Neural cell (in vitro differentiated cells): ENCODE measurements around the gene ASPA. TPM values are rescaled to one million over a fixed set of nuclear protein-coding genes. Genes with fewer than 3 reads are reported as not detected.
"Not testable (repeated sequence)": the region's sequence is repeated elsewhere in the genome, so short reads cannot be mapped to it uniquely, and the experiment has no call there.

Source experiments
- H2AFZ ChIP-seq: fragments of 200-600, 300-800 bp; sonication (generic), shearing (Covaris generic); 2 replicates; pipeline ENCODE4 v1.6.0; 2014; ENCODE audit warnings: low read depth, mild to moderate bottlenecking, antibody characterized with exemption, low read length, moderate library complexity
- H3F3A ChIP-seq: fragments of 200-600 bp; shearing (Covaris generic); 2 replicates; pipeline ENCODE4 v1.6.1; 2016; ENCODE audit warnings: mild to moderate bottlenecking, moderate library complexity, mixed read lengths, antibody characterized with exemption, low read length; ENCODE audit not compliant: insufficient read depth, poor library complexity, severe bottlenecking
- H3K27ac ChIP-seq: fragments of 200-600, 300-800 bp; sonication (generic), shearing (Covaris generic); 2 replicates; pipeline ENCODE4 v1.5.1; 2014; ENCODE audit warnings: mild to moderate bottlenecking, low read length, moderate library complexity
- H3K27me3 ChIP-seq: fragments of 300-800, 200-600 bp; sonication (generic), shearing (Covaris generic); 2 replicates; pipeline ENCODE4 v1.6.0; 2014; ENCODE audit warnings: mild to moderate bottlenecking, low read depth, low read length, moderate library complexity; ENCODE audit not compliant: insufficient read depth
- H3K36me3 ChIP-seq: fragments of 300-800, 200-600 bp; sonication (generic), shearing (Covaris generic); 2 replicates; pipeline ENCODE4 v1.5.1; 2014; ENCODE audit warnings: mild to moderate bottlenecking, antibody characterized with exemption, low read length, moderate library complexity; ENCODE audit not compliant: insufficient read depth
- H3K4me2 ChIP-seq: fragments of 300-800, 200-600 bp; sonication (generic), shearing (Covaris generic); 2 replicates; pipeline ENCODE4 v1.6.0; 2014; ENCODE audit warnings: mild to moderate bottlenecking, low read length
- H3K4me3 ChIP-seq: fragments of 300-800, 200-600 bp; sonication (generic), shearing (Covaris generic); 2 replicates; pipeline ENCODE4 v1.5.1; 2014; ENCODE audit warnings: mild to moderate bottlenecking, low read length, moderate library complexity
- H3K79me2 ChIP-seq: fragments of 200-600 bp; shearing (Covaris generic); replicated peaks from 2 replicates; pipeline ENCODE4 v1.6.0; 2014; ENCODE audit warnings: mild to moderate bottlenecking, low read length, moderate library complexity; ENCODE audit not compliant: insufficient read depth
- H3K9ac ChIP-seq: fragments of 300-800, 200-600 bp; sonication (generic), shearing (Covaris generic); 2 replicates; pipeline ENCODE4 v1.6.1; 2016; ENCODE audit warnings: mild to moderate bottlenecking, low read length, mixed read lengths
- H3K9me2 ChIP-seq: fragments of 200-600 bp; shearing (Covaris generic); 2 replicates; pipeline ENCODE4 v1.6.1; 2016; ENCODE audit warnings: mild to moderate bottlenecking, low read length, mixed read lengths; ENCODE audit not compliant: insufficient read depth
- H3K9me3 ChIP-seq: fragments of 200-600, 300-800 bp; sonication (generic), shearing (Covaris generic); 2 replicates; pipeline ENCODE4 v1.6.1; 2016; ENCODE audit warnings: mild to moderate bottlenecking, mixed run types, low read length, moderate library complexity, mixed read lengths
- H4K20me1 ChIP-seq: fragments of 200-600 bp; shearing (Covaris generic); 2 replicates; pipeline ENCODE4 v1.6.1; 2016; ENCODE audit warnings: mild to moderate bottlenecking, mixed run types; ENCODE audit not compliant: insufficient read depth
- EP300 ChIP-seq: fragments of 450-650 bp; conservative IDR thresholded peaks from 2 replicates; pipeline ENCODE4 v1.6.1; 2014; ENCODE audit warnings: antibody characterized with exemption, mild to moderate bottlenecking, moderate library complexity; ENCODE audit not compliant: poor library complexity, severe bottlenecking
- EZH2 ChIP-seq: fragments of 200-600, 300-800 bp; shearing (Covaris generic), sonication (generic); IDR thresholded peaks from 2 replicates; pipeline ENCODE4 v1.6.1; 2014; ENCODE audit warnings: antibody characterized with exemption, low read length, borderline replicate concordance, mild to moderate bottlenecking; ENCODE audit not compliant: insufficient read depth, poor library complexity, severe bottlenecking
- MXI1 ChIP-seq: fragments of 450-650 bp; conservative IDR thresholded peaks from 2 replicates; pipeline ENCODE4 v1.6.1; 2014; ENCODE audit warnings: antibody characterized with exemption, mild to moderate bottlenecking; ENCODE audit not compliant: poor library complexity, severe bottlenecking
- POLR2AphosphoS5 ChIP-seq: IDR thresholded peaks from 2 replicates; pipeline ENCODE4 v1.6.1; 2012
- RAD21 ChIP-seq: fragments of 450-650 bp; conservative IDR thresholded peaks from 2 replicates; pipeline ENCODE4 v1.6.1; 2014; ENCODE audit warnings: antibody characterized with exemption, mild to moderate bottlenecking, moderate library complexity
- SMC3 ChIP-seq: fragments of 450-650 bp; conservative IDR thresholded peaks from 2 replicates; pipeline ENCODE4 v1.6.1; 2014; ENCODE audit warnings: antibody characterized with exemption, mild to moderate bottlenecking, moderate library complexity; ENCODE audit not compliant: poor library complexity
- TAF1 ChIP-seq: IDR thresholded peaks from 2 replicates; pipeline ENCODE4 v1.6.1; 2012; ENCODE audit warnings: low read depth
- polyA plus RNA-seq: library from polyadenylated mRNA; depleted of rRNA; stranded (reverse); fragments of >200 nt; gene quantifications from 2 replicates; pipeline ENCODE4 v1.2.3, GENCODE V29; 2014
- TF ChIP-seq, protein P1 (sequence below): IDR thresholded peaks from 2 replicates; pipeline ENCODE4 v1.6.1; 2012; ENCODE audit warnings: borderline replicate concordance
- TF ChIP-seq, protein P2 (sequence below): fragments of 450-650 bp; IDR thresholded peaks from 2 replicates; pipeline ENCODE4 v1.5.1; 2014; ENCODE audit warnings: antibody characterized with exemption, mild to moderate bottlenecking, moderate library complexity; ENCODE audit not compliant: poor library complexity, severe bottlenecking

Gene ASPA
- polyA plus RNA-seq, 1 donor from 2014 or later: 0.24 TPM

DNA sequence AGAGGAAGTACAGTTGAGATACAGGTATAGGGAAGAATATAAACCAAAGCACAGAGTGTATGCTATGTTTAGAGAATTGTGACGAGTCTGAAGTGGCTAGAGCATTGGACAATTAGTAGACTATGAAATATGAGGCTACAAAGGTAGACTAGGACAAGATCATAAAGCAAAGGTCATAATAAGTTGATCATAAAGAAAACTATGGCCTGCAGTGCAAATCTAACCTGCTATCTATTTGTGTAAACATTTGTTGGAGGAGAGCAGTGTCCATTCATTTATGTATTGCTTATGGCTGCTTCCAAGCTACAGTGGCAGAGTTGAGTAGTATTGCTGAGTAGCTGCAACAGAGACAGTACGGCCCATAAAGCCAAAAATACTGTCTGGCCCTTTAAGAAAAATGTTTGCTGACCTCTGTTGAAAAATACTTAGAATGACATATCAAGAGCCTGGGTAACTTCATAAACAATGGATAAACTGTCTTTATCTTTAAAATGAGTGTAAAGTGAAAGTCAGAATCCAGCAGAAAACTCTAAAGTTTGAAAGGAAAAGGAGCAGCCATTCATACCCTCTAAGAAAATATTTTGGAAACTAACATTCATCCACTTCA is 27.6 kb upstream of the ASPA start:
- no peak overlapping the region for H3K9ac ChIP-seq
- no peaks in the 10 kb centered on the region for H3F3A ChIP-seq
- H3K4me2 ChIP-seq: no peak overlapping the region
- H3K27me3 ChIP-seq: no peaks in the 10 kb centered on the region
- no peak overlapping the region for H3K27ac ChIP-seq
- no peak overlapping the region for H3K4me3 ChIP-seq
- no peaks in the 10 kb centered on the region for H3K36me3 ChIP-seq
- TF ChIP-seq POLR2AphosphoS5 (no peak), EP300 (no peak), EZH2 (no peak), SMC3 (no peak)
- TF ChIP-seq, protein P1, sequence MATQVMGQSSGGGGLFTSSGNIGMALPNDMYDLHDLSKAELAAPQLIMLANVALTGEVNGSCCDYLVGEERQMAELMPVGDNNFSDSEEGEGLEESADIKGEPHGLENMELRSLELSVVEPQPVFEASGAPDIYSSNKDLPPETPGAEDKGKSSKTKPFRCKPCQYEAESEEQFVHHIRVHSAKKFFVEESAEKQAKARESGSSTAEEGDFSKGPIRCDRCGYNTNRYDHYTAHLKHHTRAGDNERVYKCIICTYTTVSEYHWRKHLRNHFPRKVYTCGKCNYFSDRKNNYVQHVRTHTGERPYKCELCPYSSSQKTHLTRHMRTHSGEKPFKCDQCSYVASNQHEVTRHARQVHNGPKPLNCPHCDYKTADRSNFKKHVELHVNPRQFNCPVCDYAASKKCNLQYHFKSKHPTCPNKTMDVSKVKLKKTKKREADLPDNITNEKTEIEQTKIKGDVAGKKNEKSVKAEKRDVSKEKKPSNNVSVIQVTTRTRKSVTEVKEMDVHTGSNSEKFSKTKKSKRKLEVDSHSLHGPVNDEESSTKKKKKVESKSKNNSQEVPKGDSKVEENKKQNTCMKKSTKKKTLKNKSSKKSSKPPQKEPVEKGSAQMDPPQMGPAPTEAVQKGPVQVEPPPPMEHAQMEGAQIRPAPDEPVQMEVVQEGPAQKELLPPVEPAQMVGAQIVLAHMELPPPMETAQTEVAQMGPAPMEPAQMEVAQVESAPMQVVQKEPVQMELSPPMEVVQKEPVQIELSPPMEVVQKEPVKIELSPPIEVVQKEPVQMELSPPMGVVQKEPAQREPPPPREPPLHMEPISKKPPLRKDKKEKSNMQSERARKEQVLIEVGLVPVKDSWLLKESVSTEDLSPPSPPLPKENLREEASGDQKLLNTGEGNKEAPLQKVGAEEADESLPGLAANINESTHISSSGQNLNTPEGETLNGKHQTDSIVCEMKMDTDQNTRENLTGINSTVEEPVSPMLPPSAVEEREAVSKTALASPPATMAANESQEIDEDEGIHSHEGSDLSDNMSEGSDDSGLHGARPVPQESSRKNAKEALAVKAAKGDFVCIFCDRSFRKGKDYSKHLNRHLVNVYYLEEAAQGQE: no peak
- no peaks in the 10 kb centered on the region for H3K79me2 ChIP-seq
- H4K20me1 ChIP-seq: no peaks in the 10 kb centered on the region
- no peaks in the 10 kb centered on the region for H3K9me3 ChIP-seq
- H3K9me2 ChIP-seq: no peaks in the 10 kb centered on the region
- no peak overlapping the region for H2AFZ ChIP-seq

DNA sequence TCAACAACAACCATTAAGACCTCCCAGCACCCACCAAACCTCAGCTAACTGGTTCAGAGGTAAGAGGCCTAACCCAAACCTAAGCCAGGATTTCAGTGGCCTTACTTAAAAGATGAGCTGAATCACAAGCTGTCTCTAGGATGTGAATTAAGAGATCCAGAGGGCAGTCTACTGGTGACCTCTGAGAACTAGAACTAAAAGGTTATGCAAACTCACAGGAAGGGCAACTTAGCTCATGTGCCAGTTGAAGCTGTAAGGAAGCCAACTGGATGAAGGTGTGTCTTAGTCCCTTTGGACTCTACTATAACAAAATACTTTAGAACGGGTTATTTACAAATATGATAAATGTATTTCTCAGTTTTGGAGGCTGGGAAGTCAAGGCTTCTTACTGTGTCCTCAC is 9.4 kb upstream of the ASPA start:
- H3F3A ChIP-seq, H3K27me3 ChIP-seq, H3K4me3 ChIP-seq, H3K4me2 ChIP-seq, H3K9me3 ChIP-seq, H3K9ac ChIP-seq, H3K36me3 ChIP-seq, H4K20me1 ChIP-seq, H3K79me2 ChIP-seq, H3K27ac ChIP-seq, H2AFZ ChIP-seq, H3K9me2 ChIP-seq: not testable (repeated sequence)

DNA sequence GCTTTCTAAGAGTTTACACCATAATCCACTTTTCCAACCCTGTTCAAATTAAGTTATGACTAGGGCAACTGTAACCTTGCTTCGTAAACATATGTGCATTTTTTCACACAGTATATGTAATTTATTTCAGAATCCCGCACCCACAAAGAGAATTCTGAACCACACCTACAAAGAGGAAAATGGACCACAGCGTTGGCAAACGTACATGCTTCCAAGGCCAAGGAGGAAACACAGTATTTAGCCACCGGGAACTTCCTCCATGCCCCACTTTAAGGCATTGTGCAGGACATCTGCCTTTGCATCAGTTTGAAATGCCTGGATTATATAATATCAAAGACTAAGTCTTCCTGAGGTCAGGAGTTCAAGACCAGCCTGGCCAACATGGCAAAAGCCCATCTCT is 6.3 kb upstream of the ASPA start:
- no peaks in the 10 kb centered on the region for H3K79me2 ChIP-seq
- no peaks in the 10 kb centered on the region for H4K20me1 ChIP-seq

More for the DNA sequence above, 6.3 kb upstream of the ASPA start:
- Histone ChIP-seq H3K9ac (no peak overlapping the region), H3F3A (no peaks in the 10 kb centered on the region), H3K27me3 (no peaks in the 10 kb centered on the region), H3K27ac (no peak overlapping the region), H2AFZ (no peak overlapping the region), H3K9me3 (no peaks in the 10 kb centered on the region), H3K4me2 (no peak overlapping the region), H3K4me3 (no peak overlapping the region), H3K9me2 (no peaks in the 10 kb centered on the region), H3K36me3 (no peaks in the 10 kb centered on the region)
- TF ChIP-seq, protein P2, sequence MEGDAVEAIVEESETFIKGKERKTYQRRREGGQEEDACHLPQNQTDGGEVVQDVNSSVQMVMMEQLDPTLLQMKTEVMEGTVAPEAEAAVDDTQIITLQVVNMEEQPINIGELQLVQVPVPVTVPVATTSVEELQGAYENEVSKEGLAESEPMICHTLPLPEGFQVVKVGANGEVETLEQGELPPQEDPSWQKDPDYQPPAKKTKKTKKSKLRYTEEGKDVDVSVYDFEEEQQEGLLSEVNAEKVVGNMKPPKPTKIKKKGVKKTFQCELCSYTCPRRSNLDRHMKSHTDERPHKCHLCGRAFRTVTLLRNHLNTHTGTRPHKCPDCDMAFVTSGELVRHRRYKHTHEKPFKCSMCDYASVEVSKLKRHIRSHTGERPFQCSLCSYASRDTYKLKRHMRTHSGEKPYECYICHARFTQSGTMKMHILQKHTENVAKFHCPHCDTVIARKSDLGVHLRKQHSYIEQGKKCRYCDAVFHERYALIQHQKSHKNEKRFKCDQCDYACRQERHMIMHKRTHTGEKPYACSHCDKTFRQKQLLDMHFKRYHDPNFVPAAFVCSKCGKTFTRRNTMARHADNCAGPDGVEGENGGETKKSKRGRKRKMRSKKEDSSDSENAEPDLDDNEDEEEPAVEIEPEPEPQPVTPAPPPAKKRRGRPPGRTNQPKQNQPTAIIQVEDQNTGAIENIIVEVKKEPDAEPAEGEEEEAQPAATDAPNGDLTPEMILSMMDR: no peak
- TF ChIP-seq, protein P1: no peak
- TF ChIP-seq POLR2AphosphoS5: no peak
- no peak for TF ChIP-seq RAD21
- no peak for TF ChIP-seq EZH2
- no peak for TF ChIP-seq MXI1
- TF ChIP-seq TAF1: no peak
- TF ChIP-seq SMC3: no peak
- no peak for TF ChIP-seq EP300
